GM23338 (cell line): ENCODE results near the gene ASTN1. TPM values are rescaled to one million over a fixed set of nuclear protein-coding genes. Genes with fewer than 3 reads are reported as not detected.

ENCODE experiments used
- ATAC-seq: fragments of 200-7000 bp; cut with Tn5 transposase; 3 replicates; pipeline ENCODE4 v1.9.1; 2020
- DNase-seq: peaks from one replicate; pipeline ENCODE4 v3.0.0-alpha.2; 2015; ENCODE audit warnings: low spot score
- H2AFZ ChIP-seq: fragments of 200-600 bp; sonication (generic); 2 replicates; pipeline ENCODE4 v1.8.0; 2016; ENCODE audit warnings: antibody characterized with exemption, mild to moderate bottlenecking, moderate library complexity
- H3F3A ChIP-seq: fragments of 200-600 bp; sonication (generic); replicated peaks from 2 replicates; pipeline ENCODE4 v1.8.0; 2017; ENCODE audit warnings: antibody characterized with exemption, mixed run types, low read depth
- H3K27ac ChIP-seq: fragments of 200-600 bp; sonication (generic); 2 replicates; pipeline ENCODE4 v1.6.1; 2016; ENCODE audit warnings: low read depth
- H3K27me3 ChIP-seq: fragments of 200-600 bp; sonication (generic); 2 replicates; pipeline ENCODE4 v1.8.0; 2016; ENCODE audit warnings: mild to moderate bottlenecking, mixed run types, moderate library complexity; ENCODE audit not compliant: insufficient read depth
- H3K36me3 ChIP-seq: fragments of 200-600 bp; sonication (generic); 2 replicates; pipeline ENCODE4 v1.8.0; 2016; ENCODE audit warnings: mild to moderate bottlenecking; ENCODE audit not compliant: insufficient read depth
- H3K4me1 ChIP-seq: fragments of 200-600 bp; sonication (generic); 2 replicates; pipeline ENCODE4 v1.8.0; 2016; ENCODE audit warnings: mild to moderate bottlenecking, moderate library complexity; ENCODE audit not compliant: insufficient read depth
- H3K4me2 ChIP-seq: fragments of 200-600 bp; sonication (generic); 2 replicates; pipeline ENCODE4 v1.7.1; 2017; ENCODE audit warnings: mixed run types
- H3K4me3 ChIP-seq: fragments of 200-600 bp; sonication (generic); 2 replicates; pipeline ENCODE4 v1.6.1; 2016; ENCODE audit warnings: mixed run types
- H3K79me2 ChIP-seq: fragments of 200-600 bp; sonication (generic); replicated peaks from 2 replicates; pipeline ENCODE4 v1.8.0; 2017; ENCODE audit warnings: mild to moderate bottlenecking; ENCODE audit not compliant: insufficient read depth
- H3K9me2 ChIP-seq: fragments of 200-600 bp; sonication (generic); 2 replicates; pipeline ENCODE4 v1.8.0; 2017; ENCODE audit not compliant: insufficient read depth
- H4K20me1 ChIP-seq: fragments of 200-600 bp; sonication (generic); replicated peaks from 2 replicates; pipeline ENCODE4 v1.8.0; 2017; ENCODE audit warnings: mild to moderate bottlenecking; ENCODE audit not compliant: insufficient read depth
- H3K27ac Mint-ChIP-seq: 2 replicates; pipeline ENCODE4 v1.8.0; 2020; ENCODE audit warnings: inconsistent platforms, mild to moderate bottlenecking, moderate library complexity, mixed read lengths
- H3K27me3 Mint-ChIP-seq: 3 replicates; pipeline ENCODE4 v1.8.0; 2022; ENCODE audit warnings: low read depth, mild to moderate bottlenecking, moderate library complexity, mixed read lengths, inconsistent platforms; ENCODE audit not compliant: insufficient read depth, poor library complexity
- H3K36me3 Mint-ChIP-seq: 3 replicates; pipeline ENCODE4 v1.8.0; 2021; ENCODE audit warnings: low read depth, mild to moderate bottlenecking, inconsistent platforms, moderate library complexity, mixed read lengths
- H3K4me1 Mint-ChIP-seq: 3 replicates; pipeline ENCODE4 v1.8.0; 2020; ENCODE audit warnings: mild to moderate bottlenecking, inconsistent platforms, mixed read lengths
- H3K4me3 Mint-ChIP-seq: 3 replicates; pipeline ENCODE4 v1.8.0; 2021; ENCODE audit warnings: moderate library complexity, mild to moderate bottlenecking, inconsistent platforms, mixed read lengths
- H3K9me3 Mint-ChIP-seq: 3 replicates; pipeline ENCODE4 v1.8.0; 2020; ENCODE audit warnings: moderate library complexity, mild to moderate bottlenecking, inconsistent platforms, mixed read lengths
- CTCF ChIP-seq, 2 experiments: fragments of 200-600 bp in 1 of 2; sonication (generic) in 1 of 2; conservative IDR thresholded peaks; 2 replicates each; pipeline versions ENCODE4 v1.5.1 to v1.6.1; 2016 to 2017; ENCODE audit warnings: antibody characterized with exemption in 2 of 2, low read depth in 2 of 2, mild to moderate bottlenecking in 2 of 2, moderate library complexity in 1 of 2
- EZH2 ChIP-seq: fragments of 200-600 bp; sonication (generic); IDR thresholded peaks from one replicate; pipeline ENCODE4 v1.8.0; 2017; ENCODE audit warnings: antibody characterized with exemption, mild to moderate bottlenecking, low read depth; ENCODE audit not compliant: unreplicated experiment
- JUNB ChIP-seq: IDR thresholded peaks from one replicate; pipeline ENCODE4 v1.6.1; 2016; ENCODE audit warnings: antibody characterized with exemption; ENCODE audit not compliant: unreplicated experiment
- NANOG ChIP-seq: IDR thresholded peaks from 2 replicates; pipeline ENCODE4 v1.6.1; 2016; ENCODE audit warnings: antibody characterized with exemption, borderline replicate concordance
- POLR2AphosphoS5 ChIP-seq: IDR thresholded peaks from 2 replicates; pipeline ENCODE4 v1.6.1; 2016; ENCODE audit warnings: antibody characterized with exemption, low read depth
- STAT1 ChIP-seq: IDR thresholded peaks from one replicate; pipeline ENCODE4 v1.6.1; 2016; ENCODE audit warnings: antibody characterized with exemption; ENCODE audit not compliant: unreplicated experiment
- ZNF114 ChIP-seq: fragments of 250-450 bp; sonication (Bioruptor Pico); IDR thresholded peaks from 2 replicates; pipeline ENCODE4 v1.5.0; 2020; ENCODE audit warnings: mild to moderate bottlenecking, moderate library complexity
- polyA plus RNA-seq: library from polyadenylated mRNA; unstranded; fragments of >200 nt; fragmentation: Nextera tagmentation; extraction: Ambion mirVana; gene quantifications from 2 replicates; pipeline ENCODE4 v1.2.1, GENCODE V29; 2016
- total RNA-seq: library from RNA; depleted of rRNA; stranded (reverse); fragments of >200 nt; shearing (Covaris generic); gene quantifications from 2 replicates; pipeline ENCODE4 v1.2.3, GENCODE V29; 2014

Gene ASTN1
- total and polyA plus RNA-seq, 2 experiments from 2014 or later: 2.0 to 5.2 TPM

- peaks cover 5% of the 10 kb centered on the region; the same call in 1 of the 2 replicates for H4K20me1 ChIP-seq
- H3F3A ChIP-seq: no peaks in the 10 kb centered on the region
- Mint-ChIP-seq H3K27me3 (no peaks in the 10 kb centered on the region), H3K4me1 (peaks cover 4% of the 10 kb centered on the region; the same call in 2 of the 3 replicates), H3K36me3 (no peaks in the 10 kb centered on the region), H3K9me3 (no peaks in the 10 kb centered on the region), H3K4me3 (no peak overlapping the region), H3K27ac (no peak overlapping the region)
- H3K27me3 ChIP-seq: peaks cover 90% of the 10 kb centered on the region
- peak overlapping the region; percentile 72 for H3K4me3 ChIP-seq
- no peaks in the 10 kb centered on the region for H3K79me2 ChIP-seq
- TF ChIP-seq EZH2 (peak; percentile 55), JUNB (no peak), STAT1 (no peak), CTCF (conservative IDR thresholded peaks at IDR 0.05; ENCODE audit: low read depth in 2 of 2) (no peak), ZNF114 (CRISPR knock-in tag) (no peak)
- H3K9me2 ChIP-seq: no peaks in the 10 kb centered on the region
- H3K27ac ChIP-seq: no peak overlapping the region
- peak overlapping the region; percentile 84 for H2AFZ ChIP-seq
- ATAC-seq (no peak), DNase-seq (no peak)
- peak overlapping the region; percentile 83 for H3K4me2 ChIP-seq
- peaks cover 12% of the 10 kb centered on the region for H3K4me1 ChIP-seq
- no peaks in the 10 kb centered on the region for H3K36me3 ChIP-seq
Measured at GRCh38 chr1:177171536-177172123, 7.1 kb upstream of the ASTN1 start.

- DNase-seq (peak; percentile 95), ATAC-seq (peak; percentile 98)
- Mint-ChIP-seq H3K4me1 (peaks cover 4% of the 10 kb centered on the region; the same call in 2 of the 3 replicates), H3K36me3 (no peaks in the 10 kb centered on the region), H3K27me3 (peaks cover 3% of the 10 kb centered on the region), H3K9me3 (no peaks in the 10 kb centered on the region), H3K4me3 (no peak within 1 kb of the TSS), H3K27ac (no peak within 1 kb of the TSS)
- TF ChIP-seq POLR2AphosphoS5 (peak; percentile 59), NANOG (no peak), EZH2 (peak; percentile 70)
- Histone ChIP-seq H3K27ac (no peak within 1 kb of the TSS), H3K36me3 (no peaks in the 10 kb centered on the region), H3K79me2 (no peaks in the 10 kb centered on the region), H2AFZ (peak within 1 kb of the TSS; percentile 84), H4K20me1 (peaks cover 5% of the 10 kb centered on the region; the same call in 1 of the 2 replicates), H3K27me3 (peaks cover 97% of the 10 kb centered on the region), H3K4me2 (peak within 1 kb of the TSS; percentile 83), H3K4me3 (peak within 1 kb of the TSS; percentile 72), H3K9me2 (no peaks in the 10 kb centered on the region), H3F3A (no peaks in the 10 kb centered on the region), H3K4me1 (peaks cover 12% of the 10 kb centered on the region)
Measured at GRCh38 chr1:177170756-177171535, 6.4 kb upstream of the ASTN1 start, which contains the start of gene BRINP2. Gene BRINP2 (plus strand): TSS chr1:177170958. CDS start chr1:177229877, 58,919 bp downstream.
